Ammon's horn (tissue), 1 donor: ENCODE measurements around the gene CSNK2A3.
"Not testable (repeated sequence)": the region's sequence is repeated elsewhere in the genome, so short reads cannot be mapped to it uniquely, and the experiment has no call there.

Source experiments
- DNase-seq: peaks from one replicate; pipeline ENCODE4 v3.0.0-alpha.2; 2016; ENCODE audit warnings: low spot score

The CSNK2A3 gene

GRCh38 chr11:11352878-11353277 lies at the start of gene CSNK2A3:
Gene CSNK2A3 (minus strand): TSS chr11:11353250. CDS start chr11:11353119, 131 bp downstream.
- not testable (repeated sequence) for DNase-seq

GRCh38 chr11:11401960-11402535 lies 49.0 kb upstream of the CSNK2A3 start:
- no peak for DNase-seq

- no peak for DNase-seq
Measured at GRCh38 chr11:11400635-11401232, 47.7 kb upstream of the CSNK2A3 start.

GRCh38 chr11:11400121-11400520 lies 47.1 kb upstream of the CSNK2A3 start:
- no peak for DNase-seq

GRCh38 chr11:11397781-11398180 lies 44.7 kb upstream of the CSNK2A3 start:
- DNase-seq, result no peak

- no peak for DNase-seq
Measured at GRCh38 chr11:11397036-11397415, 44.0 kb upstream of the CSNK2A3 start.

- DNase-seq, result peak; percentile 79
Measured at GRCh38 chr11:11396301-11397035, 43.4 kb upstream of the CSNK2A3 start.

- DNase-seq, result no peak
Measured at GRCh38 chr11:11395126-11395525, 42.1 kb upstream of the CSNK2A3 start.

- no peak for DNase-seq
Measured at GRCh38 chr11:11394241-11394640, 41.2 kb upstream of the CSNK2A3 start.

- DNase-seq, result peak; percentile 12
Measured at GRCh38 chr11:11391796-11392463, 38.9 kb upstream of the CSNK2A3 start.

GRCh38 chr11:11391169-11391568 lies 38.1 kb upstream of the CSNK2A3 start:
- DNase-seq, result no peak

GRCh38 chr11:11390068-11390771 lies 37.2 kb upstream of the CSNK2A3 start:
- no peak for DNase-seq

GRCh38 chr11:11389238-11389637 lies 36.2 kb upstream of the CSNK2A3 start:
- no peak for DNase-seq

- DNase-seq, result no peak
Measured at GRCh38 chr11:11387622-11388305, 34.7 kb upstream of the CSNK2A3 start.

GRCh38 chr11:11387207-11387606 lies 34.2 kb upstream of the CSNK2A3 start:
- no peak for DNase-seq

GRCh38 chr11:11384829-11385228 lies 31.8 kb upstream of the CSNK2A3 start:
- no peak for DNase-seq

GRCh38 chr11:11383995-11384394 lies 30.9 kb upstream of the CSNK2A3 start:
- DNase-seq, result no peak

- DNase-seq, result no peak
Measured at GRCh38 chr11:11382858-11383532, 29.9 kb upstream of the CSNK2A3 start.

GRCh38 chr11:11381471-11382105 lies 28.5 kb upstream of the CSNK2A3 start:
- DNase-seq, result no peak

GRCh38 chr11:11380883-11381282 lies 27.8 kb upstream of the CSNK2A3 start:
- no peak for DNase-seq

- no peak for DNase-seq
Measured at GRCh38 chr11:11380340-11380739, 27.3 kb upstream of the CSNK2A3 start.
